Fibroblast of pulmonary artery (primary cell): ENCODE measurements around the gene KIF13A.
"Not testable (repeated sequence)": the region's sequence is repeated elsewhere in the genome, so short reads cannot be mapped to it uniquely, and the experiment has no call there.

Experiments used
- DNase-seq: peaks from one replicate; pipeline ENCODE4 v3.0.0-alpha.2; 2010; ENCODE audit warnings: low read depth
- H3K4me3 ChIP-seq: replicated peaks from 2 replicates; pipeline ENCODE4 v1.5.1; 2011; ENCODE audit warnings: low read depth, mild to moderate bottlenecking, control low read depth, low read length, moderate library complexity
- CTCF ChIP-seq: IDR thresholded peaks from 2 replicates; pipeline ENCODE4 v1.5.1; 2011; ENCODE audit warnings: mild to moderate bottlenecking, control low read depth, low read length, inconsistent platforms; ENCODE audit errors: missing control alignments

Gene KIF13A

GRCh38 chr6:17771609-17772008 is 215.8 kb downstream of the KIF13A start:
- no peak for TF ChIP-seq CTCF
- DNase-seq: no peak
- H3K4me3 ChIP-seq: no peak overlapping the region

- no peak for DNase-seq
- no peak for TF ChIP-seq CTCF
- no peak overlapping the region for H3K4me3 ChIP-seq
These were observed 218.6 kb downstream of the KIF13A start for GRCh38 chr6:17768881-17769280.

GRCh38 chr6:17768388-17768787 is 219.0 kb downstream of the KIF13A start:
- TF ChIP-seq CTCF: no peak
- peak; percentile 60 for DNase-seq
- no peak overlapping the region for H3K4me3 ChIP-seq

GRCh38 chr6:17762651-17763050 is 224.8 kb downstream of the KIF13A start:
- H3K4me3 ChIP-seq: no peak overlapping the region
- no peak for TF ChIP-seq CTCF
- no peak for DNase-seq

- no peak overlapping the region for H3K4me3 ChIP-seq
- DNase-seq: no peak
- no peak for TF ChIP-seq CTCF
These were observed 229.3 kb downstream of the KIF13A start for GRCh38 chr6:17758119-17758518.

GRCh38 chr6:17754254-17754653 is 233.2 kb downstream of the KIF13A start:
- no peak for DNase-seq
- H3K4me3 ChIP-seq: no peak overlapping the region
- TF ChIP-seq CTCF: no peak

- H3K4me3 ChIP-seq, DNase-seq: not testable (repeated sequence)
These were observed 242.1 kb downstream of the KIF13A start for GRCh38 chr6:17745324-17745723.

- H3K4me3 ChIP-seq, DNase-seq: not testable (repeated sequence)
These were observed 242.6 kb downstream of the KIF13A start for GRCh38 chr6:17744757-17745308.
